Stimulated activated CD8-positive, alpha-beta memory T cell treated with anti-CD3 and anti-CD28 coated beads, Interleukin-15, amount 100 ng/mL, for 1 hour (primary cell): ENCODE data around the gene TBC1D30.
"Not testable (repeated sequence)": the region's sequence is repeated elsewhere in the genome, so short reads cannot be mapped to it uniquely, and the experiment has no call there.

Experiments used
- DNase-seq: peaks from one replicate; pipeline ENCODE4 v3.0.0-alpha.2; 2020; ENCODE audit warnings: low read depth

The TBC1D30 gene

GRCh38 chr12:64806593-64807460, 17.6 kb upstream of the TBC1D30 start:
- no peak for DNase-seq

GRCh38 chr12:64808110-64808509, 16.3 kb upstream of the TBC1D30 start:
- no peak for DNase-seq

- no peak for DNase-seq
Observed at GRCh38 chr12:64810831-64811230, 13.6 kb upstream of the TBC1D30 start.

GRCh38 chr12:64813723-64814122, 10.7 kb upstream of the TBC1D30 start:
- DNase-seq, result no peak

- no peak for DNase-seq
Observed at GRCh38 chr12:64814432-64814831, 10.0 kb upstream of the TBC1D30 start.

- no peak for DNase-seq
Observed at GRCh38 chr12:64819816-64820402, 4.5 kb upstream of the TBC1D30 start.

- DNase-seq, result no peak
Observed at GRCh38 chr12:64820593-64820992, 3.9 kb upstream of the TBC1D30 start.

GRCh38 chr12:64821116-64821630, 3.3 kb upstream of the TBC1D30 start:
- DNase-seq, result no peak

- no peak for DNase-seq
Observed at GRCh38 chr12:64824130-64824499, 332 bp upstream of the TBC1D30 start.

GRCh38 chr12:64825143-64826021, 935 bp downstream of the TBC1D30 start:
- no peak for DNase-seq

GRCh38 chr12:64826234-64826633, 1.8 kb downstream of the TBC1D30 start:
- DNase-seq, result no peak

- DNase-seq, result no peak
Observed at GRCh38 chr12:64828713-64829112, 4.3 kb downstream of the TBC1D30 start.

- no peak for DNase-seq
Observed at GRCh38 chr12:64833928-64834327, 9.5 kb downstream of the TBC1D30 start.

GRCh38 chr12:64835901-64836300, 11.5 kb downstream of the TBC1D30 start:
- no peak for DNase-seq

- DNase-seq, result no peak
Observed at GRCh38 chr12:64836856-64837255, 12.4 kb downstream of the TBC1D30 start.

- no peak for DNase-seq
Observed at GRCh38 chr12:64837427-64837826, 13.0 kb downstream of the TBC1D30 start.

GRCh38 chr12:64840119-64840518, 15.7 kb downstream of the TBC1D30 start:
- no peak for DNase-seq

GRCh38 chr12:64840949-64841717, 16.7 kb downstream of the TBC1D30 start:
- no peak for DNase-seq

GRCh38 chr12:64848409-64848808, 24.0 kb downstream of the TBC1D30 start:
- not testable (repeated sequence) for DNase-seq

GRCh38 chr12:64858882-64859605, 34.6 kb downstream of the TBC1D30 start:
- no peak for DNase-seq

- no peak for DNase-seq
Observed at GRCh38 chr12:64860446-64860998, 36.1 kb downstream of the TBC1D30 start.
